GM12878 (cell line): ENCODE measurements around the gene SPRYD3. TPM values are rescaled to one million over a fixed set of nuclear protein-coding genes. Genes with fewer than 3 reads are reported as not detected.

Experiments used
- EP300 ChIP-seq, 2 experiments: fragments of 150-350 bp in 1 of 2; IDR thresholded peaks; 2 replicates each; pipeline ENCODE4 v1.6.1; 2011 to 2012; ENCODE audit warnings: low read depth in 2 of 2, low read length in 2 of 2, borderline replicate concordance in 1 of 2, improper control_type of control experiment in 1 of 2, inconsistent platforms in 1 of 2; ENCODE audit not compliant: control insufficient read depth in 1 of 2
- ESRRA ChIP-seq: IDR thresholded peaks from 2 replicates; pipeline ENCODE4 v1.6.1; 2012; ENCODE audit warnings: mild to moderate bottlenecking, low read length, improper control_type of control experiment
- NFIC ChIP-seq: IDR thresholded peaks from 2 replicates; pipeline ENCODE4 v1.6.1; 2012; ENCODE audit warnings: low read depth, mild to moderate bottlenecking, inconsistent platforms, low read length, moderate library complexity
- POLR2A ChIP-seq: IDR thresholded peaks from 2 replicates; pipeline ENCODE4 v1.6.1; 2011; ENCODE audit warnings: low read depth, mild to moderate bottlenecking, low read length
- REST ChIP-seq: IDR thresholded peaks from 2 replicates; pipeline ENCODE4 v1.6.1; 2012; ENCODE audit warnings: mild to moderate bottlenecking, low read depth, low read length
- SIN3A ChIP-seq: IDR thresholded peaks from 2 replicates; pipeline ENCODE4 v1.6.1; 2012; ENCODE audit warnings: low read depth, low read length, improper control_type of control experiment
- SUPT20H ChIP-seq: IDR thresholded peaks from 2 replicates; pipeline ENCODE4 v1.6.1; 2011; ENCODE audit warnings: low read depth, mild to moderate bottlenecking, low read length, moderate library complexity, borderline replicate concordance; ENCODE audit not compliant: control insufficient read depth
- TCF12 ChIP-seq: IDR thresholded peaks from 2 replicates; pipeline ENCODE4 v1.6.1; 2011; ENCODE audit warnings: low read depth, mild to moderate bottlenecking, low read length
- WRNIP1 ChIP-seq: IDR thresholded peaks from 2 replicates; pipeline ENCODE4 v1.6.1; 2011; ENCODE audit warnings: low read depth, low read length, improper control_type of control experiment, borderline replicate concordance
- ZNF384 ChIP-seq: IDR thresholded peaks from 2 replicates; pipeline ENCODE4 v1.6.1; 2012; ENCODE audit warnings: low read depth, mild to moderate bottlenecking, low read length, improper control_type of control experiment, borderline replicate concordance
- polyA plus RNA-seq, 11 experiments: library from polyadenylated mRNA; depleted of rRNA in 4 of 11; unstranded in 6 of 11; stranded (reverse) in 5 of 11; fragments of >200 nt; fragmentation: Nextera tagmentation in 4 of 11; fragmentation: Illumina TruSeq in 1 of 11; extraction: Ambion mirVana in 4 of 11; extraction: Trizol in 1 of 11; gene quantifications; 1 replicate in 1 of 11; 2 replicates in 10 of 11; pipeline versions ENCODE4 v1.2.1 to v1.2.3, GENCODE V29; 2011 to 2016; ENCODE audit warnings: inconsistent platforms in 2 of 11, missing spikeins in 2 of 11, low read depth in 1 of 11
- total RNA-seq, 4 experiments: library from RNA; depleted of rRNA in 3 of 4; stranded (reverse); fragments of >200 nt in 3 of 4; fragmentation: Illumina TruSeq in 1 of 4; extraction: Trizol in 1 of 4; gene quantifications; 2 replicates each; pipeline versions ENCODE4 v1.2.1 to v1.2.3, GENCODE V29; 2013 to 2021

The SPRYD3 gene
- total and polyA plus RNA-seq, 10 of the 15 experiments (the other 5 are each of a cell fraction or from before 2014, with no cell fraction given): 2.3 to 26.4 (median 20.2) TPM

- no peak for TF ChIP-seq NFIC
- no peak for TF ChIP-seq SUPT20H
- TF ChIP-seq ESRRA: no peak
- no peak for TF ChIP-seq EP300 (IDR thresholded peaks at IDR 0.05; ENCODE audit: borderline replicate concordance in 1 of 2, control insufficient read depth in 1 of 2, low read depth in 2 of 2, low read length in 2 of 2)
- peak; percentile 58; the same call in 1 of the 2 replicates for TF ChIP-seq POLR2A
- no peak for TF ChIP-seq TCF12
- TF ChIP-seq WRNIP1: no peak
- no peak for TF ChIP-seq ZNF384
- TF ChIP-seq SIN3A: no peak
- TF ChIP-seq REST: no peak
Measured at GRCh38 chr12:53097564-53098353, 18.6 kb upstream of the SPRYD3 start, which contains the start of gene IGFBP6 (continued).
